ENCODE measurements around the gene GAL3ST1. TPM values are rescaled to one million over a fixed set of nuclear protein-coding genes. Genes with fewer than 3 reads are reported as not detected.

Gene GAL3ST1
- total and polyA plus RNA-seq, 2 of the 8 experiments (the other 6 are each of a cell fraction or from before 2014, with no cell fraction given) = 11.0 to 32.5 TPM

- Histone ChIP-seq H3K14ac (ENCODE audit: insufficient read length) (no peak overlapping the region), H3K27me3 (replicated peaks in 1 of 4; ENCODE audit: control insufficient read depth in 3 of 4, extremely low read depth in 1 of 4, insufficient read depth in 3 of 4, low read length in 3 of 4) (no peaks in the 10 kb centered on the region), H4K91ac (replicated peaks; ENCODE audit: insufficient read length, low read length) (peak overlapping the region; percentile 81), H3K23ac (ENCODE audit: insufficient read length) (no peak overlapping the region), H3K9ac (replicated peaks in 1 of 4; ENCODE audit: extremely low read depth in 1 of 4, low read depth in 3 of 4, low read length in 3 of 4) (peak overlapping the region in 1 of 4 experiments; percentile 14; a peak in 1 of 7 replicates), H2BK20ac (ENCODE audit: low read length) (no peak overlapping the region), H4K5ac (ENCODE audit: insufficient read length, low read depth, low read length) (no peak overlapping the region), H3K4me3 (ENCODE audit: extremely low read depth in 1 of 4, insufficient read depth in 2 of 4, low read depth in 3 of 4, low read length in 4 of 4) (no peak overlapping the region), H3K18ac (ENCODE audit: extremely low read depth, low read length) (no peak overlapping the region), H3K27ac (ENCODE audit: low read depth, low read length) (no peak overlapping the region), H3K4ac (replicated peaks; ENCODE audit: insufficient read length, low read depth, low read length) (no peak overlapping the region), H3K79me2 (ENCODE audit: control insufficient read depth in 1 of 2, insufficient read depth in 2 of 2, low read length in 2 of 2) (no peaks in the 10 kb centered on the region), H2AK5ac (ENCODE audit: low read depth, low read length) (peak overlapping the region; percentile 98; the same call in 1 of the 2 replicates), H3K79me1 (ENCODE audit: low read depth, low read length) (no peaks in the 10 kb centered on the region), H3K4me1 (replicated peaks in 1 of 4; ENCODE audit: control insufficient read depth in 3 of 4, insufficient read depth in 4 of 4, low read length in 3 of 4) (peaks cover 0 to 22% (median 12%) of the 10 kb centered on the region in 4 experiments; a peak in 6 of 7 replicates), H3K4me2 (ENCODE audit: insufficient read depth in 1 of 2, low read depth in 2 of 2, low read length in 2 of 2) (no peak overlapping the region), H3K56ac (replicated peaks; ENCODE audit: insufficient read length, low read depth, low read length) (no peak overlapping the region), H4K8ac (ENCODE audit: extremely low read depth, insufficient read depth, low read length) (no peak overlapping the region), H3K9me3 (ENCODE audit: insufficient read depth in 2 of 2, low read depth in 1 of 2, low read length in 1 of 2) (no peaks in the 10 kb centered on the region), H4K20me1 (replicated peaks in 1 of 2; ENCODE audit: control insufficient read depth in 1 of 2, insufficient read depth in 2 of 2, low read length in 2 of 2) (peaks cover 0 to 2% of the 10 kb centered on the region in 2 experiments), H3K36me3 (ENCODE audit: control insufficient read depth in 2 of 4, insufficient read depth in 4 of 4, low read length in 3 of 4) (no peaks in the 10 kb centered on the region), H3K23me2 (ENCODE audit: low read depth, low read length) (no peaks in the 10 kb centered on the region; the same call in 1 of the 2 replicates), H2BK120ac (replicated peaks; ENCODE audit: low read depth, low read length) (no peak overlapping the region), H2BK12ac (ENCODE audit: low read depth, low read length) (peak overlapping the region; percentile 97; the same call in 1 of the 2 replicates), H2BK5ac (ENCODE audit: low read depth, low read length) (no peak overlapping the region), H2AFZ (ENCODE audit: low read length) (no peak overlapping the region), H2BK15ac (ENCODE audit: low read length) (peak overlapping the region; percentile 88; the same call in 1 of the 2 replicates)
- FAIRE-seq (no peak), DNase-seq (ENCODE audit: low read depth in 1 of 2, low spot score in 2 of 2) (no peak)
- CTCF ChIA-PET (ENCODE audit: partially characterized antibody) = interaction anchor here (0.8 to 2.7 kb wide), 5 partner anchors 9 to 21 kb away, joined by 3 to 10 read pairs (median 3); no protein-coding TSS in a partner anchor
- POLR2A ChIA-PET (ENCODE audit: partially characterized antibody) = interaction anchor here (1.0 to 1.7 kb wide), 2 partner anchors 11 to 13 kb away, joined by 3 to 11 read pairs; partner anchors contain the start of gene GAL3ST1
- WGBS, 2 experiments (ENCODE audit: extremely low coverage in 1 of 2, insufficient coverage in 1 of 2, insufficient read length in 1 of 2, insufficient replicate concordance in 2 of 2, low coverage in 1 of 2, low lambda C conversion rate in 2 of 2, missing lambda C conversion rate in 1 of 2) = 95% methylated on average over 6 of the region's 6 CpGs; no CpG with 5 or more reads in 1 of the 2 experiments
- TF ChIP-seq JUND (IDR thresholded peaks at IDR 0.05; ENCODE audit: low read length) (no peak), CBX8 (IDR thresholded peaks at IDR 0.05; ENCODE audit: borderline replicate concordance, low read depth, low read length) (no peak), CHD2 (IDR thresholded peaks at IDR 0.05; ENCODE audit: low read length) (no peak), HDAC6 (IDR thresholded peaks at IDR 0.05; ENCODE audit: low read depth, low read length) (no peak)
These were observed 12.1 kb downstream of the GAL3ST1 start for GRCh38 chr22:30562366-30562765.

Data from H1 (cell line).